KMS-11 (cell line): ENCODE results near the gene GALE.
"Not testable (repeated sequence)": the region's sequence is repeated elsewhere in the genome, so short reads cannot be mapped to it uniquely, and the experiment has no call there.

Experiments used
- H2AFZ ChIP-seq: fragments of 200-600 bp; sonication (generic); 2 replicates; pipeline ENCODE4 v1.6.1; 2016; ENCODE audit warnings: antibody characterized with exemption, mixed run types, low read depth
- H3K27ac ChIP-seq: fragments of 200-600 bp; sonication (generic); 2 replicates; pipeline ENCODE4 v1.6.1; 2016; ENCODE audit warnings: mild to moderate bottlenecking, mixed run types
- H3K27me3 ChIP-seq: fragments of 200-600 bp; sonication (generic); 2 replicates; pipeline ENCODE4 v1.6.1; 2017; ENCODE audit warnings: mild to moderate bottlenecking, low read depth, mixed run types, moderate library complexity; ENCODE audit not compliant: insufficient read depth
- H3K36me3 ChIP-seq: fragments of 200-600 bp; sonication (generic); 2 replicates; pipeline ENCODE4 v1.6.1; 2017; ENCODE audit warnings: mild to moderate bottlenecking, mixed run types; ENCODE audit not compliant: insufficient read depth
- H3K4me1 ChIP-seq: fragments of 200-600 bp; sonication (generic); 2 replicates; pipeline ENCODE4 v1.6.1; 2016; ENCODE audit warnings: mild to moderate bottlenecking, low read depth, mixed run types; ENCODE audit not compliant: poor library complexity, severe bottlenecking
- H3K4me2 ChIP-seq: fragments of 200-600 bp; sonication (generic); 2 replicates; pipeline ENCODE4 v1.7.0; 2016; ENCODE audit warnings: mild to moderate bottlenecking, mixed run types
- H3K4me3 ChIP-seq: fragments of 200-600 bp; sonication (generic); IDR thresholded peaks from 2 replicates; pipeline ENCODE4 v1.6.1; 2017; ENCODE audit warnings: low read depth, low read length, mixed read lengths; ENCODE audit not compliant: insufficient read depth
- H3K79me2 ChIP-seq: fragments of 200-600 bp; sonication (generic); 2 replicates; pipeline ENCODE4 v1.6.1; 2016; ENCODE audit warnings: low read depth, mixed run types; ENCODE audit not compliant: insufficient read depth
- H3K9ac ChIP-seq: fragments of 200-600 bp; sonication (generic); 2 replicates; pipeline ENCODE4 v1.6.1; 2016; ENCODE audit warnings: mild to moderate bottlenecking, mixed run types
- H4K20me1 ChIP-seq: fragments of 200-600 bp; sonication (generic); 2 replicates; pipeline ENCODE4 v1.6.1; 2016; ENCODE audit warnings: mild to moderate bottlenecking, mixed run types; ENCODE audit not compliant: insufficient read depth
- TF ChIP-seq, protein P1 (sequence below): fragments of 200-600 bp; sonication (generic); conservative IDR thresholded peaks from 2 replicates; pipeline ENCODE4 v1.6.1; 2017; ENCODE audit warnings: low read depth, mild to moderate bottlenecking, antibody characterized with exemption, low read length, moderate library complexity, mixed read lengths

GALE gene

DNA sequence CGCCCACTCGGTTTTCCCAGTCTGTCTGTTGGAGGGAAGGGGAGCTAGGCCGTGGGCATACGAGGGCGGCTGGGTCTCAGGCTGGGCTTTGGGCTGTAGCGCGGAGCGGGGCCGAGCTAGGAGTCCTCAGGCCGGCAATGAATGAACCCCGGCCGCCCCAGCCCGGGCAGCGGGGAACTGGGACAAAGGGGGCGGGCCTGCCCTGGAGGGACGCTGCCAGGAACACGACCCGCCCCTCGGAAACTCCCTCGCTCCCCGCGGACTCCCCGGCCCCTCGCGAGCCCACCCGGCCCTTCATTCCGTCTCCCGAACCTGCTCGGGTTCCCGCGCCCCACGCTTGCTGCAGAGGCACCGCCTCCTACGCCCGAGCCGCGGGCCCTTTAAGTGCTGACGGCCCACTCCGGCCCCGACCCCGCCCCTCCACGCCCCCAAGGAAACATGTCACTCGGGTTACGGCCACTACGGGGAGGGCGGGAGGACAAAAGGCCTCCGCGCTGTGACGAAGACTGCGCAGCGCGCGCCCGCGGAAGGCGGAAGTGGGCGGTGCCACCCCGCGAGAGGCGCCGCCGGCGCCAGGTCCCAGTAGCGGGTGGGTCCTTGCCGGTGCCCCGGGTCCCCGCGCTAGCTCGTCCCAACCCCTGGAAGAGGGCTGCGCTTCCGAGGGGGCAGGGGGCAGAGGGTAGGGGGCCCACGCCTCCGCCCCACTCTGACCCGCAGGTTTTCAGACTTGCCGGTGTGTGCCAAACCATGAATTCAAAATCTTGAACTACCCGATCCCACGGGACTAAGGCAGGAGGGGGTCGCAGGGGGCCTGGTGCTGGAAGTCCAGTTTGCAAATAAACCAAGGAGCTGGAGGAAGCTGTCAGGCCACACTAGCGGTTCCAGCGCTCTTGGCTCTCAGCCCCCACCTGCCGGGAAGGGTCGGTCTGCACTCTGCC lies at the start of gene GALE:
GALE (minus strand) TSS at position 355 of the 938 bp plus-strand sequence. CDS start 1,747 bp downstream, outside the sequence.
- Histone ChIP-seq H3K4me3 (no peak within 1 kb of the TSS), H3K79me2 (no peaks in the 10 kb centered on the region), H4K20me1 (no peaks in the 10 kb centered on the region), H3K27ac (0 out of 2 replicates have a peak within 1 kb of the TSS, but pooled peaks have one; percentile 10), H3K9ac (peak within 1 kb of the TSS; percentile 67; the same call in 1 of the 2 replicates), H3K4me2 (peak within 1 kb of the TSS; percentile 96), H3K4me1 (peaks cover 21% of the 10 kb centered on the region), H3K27me3 (no peaks in the 10 kb centered on the region), H3K36me3 (no peaks in the 10 kb centered on the region), H2AFZ (peak within 1 kb of the TSS; percentile 86)
- TF ChIP-seq, protein P1, sequence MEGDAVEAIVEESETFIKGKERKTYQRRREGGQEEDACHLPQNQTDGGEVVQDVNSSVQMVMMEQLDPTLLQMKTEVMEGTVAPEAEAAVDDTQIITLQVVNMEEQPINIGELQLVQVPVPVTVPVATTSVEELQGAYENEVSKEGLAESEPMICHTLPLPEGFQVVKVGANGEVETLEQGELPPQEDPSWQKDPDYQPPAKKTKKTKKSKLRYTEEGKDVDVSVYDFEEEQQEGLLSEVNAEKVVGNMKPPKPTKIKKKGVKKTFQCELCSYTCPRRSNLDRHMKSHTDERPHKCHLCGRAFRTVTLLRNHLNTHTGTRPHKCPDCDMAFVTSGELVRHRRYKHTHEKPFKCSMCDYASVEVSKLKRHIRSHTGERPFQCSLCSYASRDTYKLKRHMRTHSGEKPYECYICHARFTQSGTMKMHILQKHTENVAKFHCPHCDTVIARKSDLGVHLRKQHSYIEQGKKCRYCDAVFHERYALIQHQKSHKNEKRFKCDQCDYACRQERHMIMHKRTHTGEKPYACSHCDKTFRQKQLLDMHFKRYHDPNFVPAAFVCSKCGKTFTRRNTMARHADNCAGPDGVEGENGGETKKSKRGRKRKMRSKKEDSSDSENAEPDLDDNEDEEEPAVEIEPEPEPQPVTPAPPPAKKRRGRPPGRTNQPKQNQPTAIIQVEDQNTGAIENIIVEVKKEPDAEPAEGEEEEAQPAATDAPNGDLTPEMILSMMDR = no peak

DNA sequence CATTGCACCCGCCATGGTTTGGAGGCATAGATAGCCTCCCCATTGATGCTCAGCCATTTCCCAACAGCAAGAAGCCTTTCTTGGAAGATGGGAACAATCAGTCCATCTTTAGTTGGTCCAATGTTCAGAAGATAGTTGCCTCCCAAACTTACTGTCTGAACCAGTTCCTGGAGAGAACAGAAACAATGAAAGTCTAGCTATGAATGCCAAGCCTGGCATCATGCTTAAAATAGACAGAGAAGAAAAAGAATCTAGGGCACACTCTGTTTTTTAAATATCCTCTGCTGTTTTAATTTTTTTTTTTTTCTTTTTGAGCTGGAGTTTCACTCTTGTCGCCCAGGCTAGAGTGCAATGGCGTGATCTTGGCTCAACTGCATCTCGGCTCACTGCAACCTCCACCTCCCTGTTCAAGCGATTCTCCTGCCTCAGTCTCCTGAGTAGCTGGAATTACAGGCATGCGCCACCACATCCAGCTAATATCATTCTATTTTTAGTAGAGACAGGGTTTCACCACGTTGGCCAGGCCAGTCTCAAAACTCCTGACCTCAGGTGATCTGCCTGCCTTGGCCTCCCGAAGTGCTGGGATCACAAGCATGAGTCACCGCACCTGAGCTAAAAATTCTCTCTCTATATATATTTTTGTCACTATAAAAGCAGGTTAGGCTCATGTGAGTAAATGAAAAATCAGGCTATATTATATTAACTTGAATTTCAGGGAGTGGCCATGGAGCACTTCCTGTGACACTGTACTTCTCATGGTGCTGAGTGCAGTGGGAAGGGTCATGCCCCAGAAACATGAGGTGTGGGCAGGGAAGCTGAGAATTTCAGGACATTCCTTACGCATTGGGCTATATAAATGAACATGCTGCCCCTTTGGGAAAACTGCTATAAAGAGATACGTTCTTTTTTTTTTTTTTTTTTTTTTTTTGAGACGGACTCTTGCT lies 48.4 kb upstream of the GALE start:
- no peaks in the 10 kb centered on the region for H3K27me3 ChIP-seq
- TF ChIP-seq, protein P1 = no peak
- no peak overlapping the region for H3K4me3 ChIP-seq
- H3K4me1 ChIP-seq = no peaks in the 10 kb centered on the region
- H3K27ac ChIP-seq = no peak overlapping the region
- H3K36me3 ChIP-seq = no peaks in the 10 kb centered on the region
- no peak overlapping the region for H2AFZ ChIP-seq
- H3K9ac ChIP-seq = no peak overlapping the region
- H4K20me1 ChIP-seq = no peaks in the 10 kb centered on the region
- no peaks in the 10 kb centered on the region for H3K79me2 ChIP-seq
- H3K4me2 ChIP-seq = no peak overlapping the region

DNA sequence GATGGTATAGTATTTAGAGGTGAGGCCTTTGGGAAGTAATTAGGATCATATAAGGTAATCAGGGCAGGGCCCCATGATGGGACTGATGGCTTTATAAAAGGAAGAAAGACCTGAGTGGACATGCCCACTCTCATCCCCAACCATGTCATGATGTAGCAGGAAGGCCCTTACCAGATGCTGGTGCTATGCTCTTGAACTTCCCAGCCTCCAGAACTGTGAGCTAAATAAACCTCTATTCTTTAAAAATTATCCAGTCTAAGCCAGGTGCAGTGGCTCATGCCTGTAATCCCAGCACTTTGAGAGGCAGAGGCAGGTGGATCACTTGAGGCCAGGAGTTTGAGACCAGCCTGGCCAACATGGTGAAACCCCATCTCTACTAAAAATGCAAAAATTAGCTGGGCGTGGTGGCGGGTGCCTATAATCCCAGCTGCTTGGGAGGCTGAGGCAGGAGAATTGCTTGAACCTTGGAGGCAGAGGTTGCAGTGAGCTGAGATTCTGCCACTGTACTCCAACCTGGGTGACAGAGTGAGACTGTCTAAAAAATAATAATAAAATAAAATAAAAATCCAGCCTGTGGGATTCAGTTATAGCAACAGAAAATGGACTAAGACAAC lies 47.0 kb upstream of the GALE start:
- H3K9ac ChIP-seq, H4K20me1 ChIP-seq, H2AFZ ChIP-seq, H3K36me3 ChIP-seq, H3K27me3 ChIP-seq, H3K4me3 ChIP-seq, H3K4me2 ChIP-seq, H3K79me2 ChIP-seq, H3K4me1 ChIP-seq, H3K27ac ChIP-seq: not testable (repeated sequence)

DNA sequence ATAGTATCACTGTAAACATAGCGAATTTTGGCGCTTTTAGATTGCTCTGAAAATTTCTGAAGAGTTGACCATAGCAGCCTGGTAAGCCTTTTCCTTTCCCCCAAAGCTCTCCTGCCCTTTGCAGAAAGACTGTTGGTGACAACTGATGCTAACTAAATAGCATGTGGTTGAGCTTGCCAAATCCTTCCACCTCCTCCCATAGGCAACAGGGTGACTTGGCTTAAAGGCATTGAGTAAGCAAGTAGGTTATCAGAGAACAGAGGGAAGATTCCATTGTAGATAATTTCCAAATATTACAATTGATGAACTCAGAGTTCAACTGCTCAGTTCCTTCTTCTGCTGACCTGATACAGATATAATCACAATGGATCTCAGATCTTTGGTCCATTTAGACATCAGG lies 44.6 kb upstream of the GALE start:
- no peak overlapping the region for H3K4me2 ChIP-seq
- no peaks in the 10 kb centered on the region for H3K36me3 ChIP-seq
- no peak overlapping the region for H3K27ac ChIP-seq
- no peak overlapping the region for H3K9ac ChIP-seq
- H2AFZ ChIP-seq = no peak overlapping the region
- no peaks in the 10 kb centered on the region for H4K20me1 ChIP-seq
- H3K27me3 ChIP-seq = no peaks in the 10 kb centered on the region
- H3K79me2 ChIP-seq = no peaks in the 10 kb centered on the region
- TF ChIP-seq, protein P1 = no peak
- H3K4me1 ChIP-seq = no peaks in the 10 kb centered on the region
- H3K4me3 ChIP-seq = no peak overlapping the region
